Spleen (tissue), 11 donors: ENCODE measurements around the gene RBM46. TPM values are rescaled to one million over a fixed set of nuclear protein-coding genes. Genes with fewer than 3 reads are reported as not detected.

Experiments
- DNase-seq: peaks from one replicate; pipeline ENCODE4 v3.0.0-alpha.2; 2020
- H3K27ac ChIP-seq, 8 donors: fragments of 200-600 bp; sonication (generic) in 7 of 8; 1 replicate in 4 of 8; 2 replicates in 4 of 8; pipeline versions ENCODE4 v1.5.0 to v1.8.0; 2016 to 2021; ENCODE audit warnings: inconsistent platforms in 4 of 8, mild to moderate bottlenecking in 4 of 8, moderate library complexity in 1 of 8
- H3K27me3 ChIP-seq, 7 donors: fragments of 200-600 bp; sonication (generic) in 6 of 7; replicated peaks in 1 of 7; 1 replicate in 4 of 7; 2 replicates in 3 of 7; pipeline versions ENCODE4 v1.5.0 to v1.8.0; 2016 to 2021; ENCODE audit warnings: inconsistent platforms in 3 of 7, mild to moderate bottlenecking in 1 of 7
- H3K36me3 ChIP-seq, 6 donors: fragments of 200-600 bp; sonication (generic) in 5 of 6; 1 replicate in 4 of 6; 2 replicates in 2 of 6; pipeline versions ENCODE4 v1.5.0 to v1.8.0; 2016 to 2021; ENCODE audit warnings: inconsistent platforms in 2 of 6
- H3K4me1 ChIP-seq, 6 donors: fragments of 200-600 bp; sonication (generic) in 5 of 6; 1 replicate in 3 of 6; 2 replicates in 3 of 6; pipeline versions ENCODE4 v1.5.0 to v1.8.0; 2016 to 2021; ENCODE audit warnings: inconsistent platforms in 3 of 6
- H3K4me3 ChIP-seq, 8 donors: fragments of 200-600 bp; sonication (generic) in 7 of 8; 1 replicate in 4 of 8; 2 replicates in 4 of 8; pipeline versions ENCODE4 v1.5.0 to v1.8.0; 2016 to 2021; ENCODE audit warnings: inconsistent platforms in 4 of 8, mild to moderate bottlenecking in 4 of 8, moderate library complexity in 2 of 8
- H3K9me3 ChIP-seq, 8 donors: fragments of 200-600 bp; sonication (generic) in 7 of 8; 1 replicate in 4 of 8; 2 replicates in 4 of 8; pipeline versions ENCODE4 v1.5.0 to v1.8.0; 2016 to 2021; ENCODE audit warnings: inconsistent platforms in 4 of 8
- POLR2A ChIP-seq, 3 donors: fragments of 450-650 bp; IDR thresholded peaks; one replicate each; pipeline ENCODE4 v1.5.1; 2017; ENCODE audit warnings: antibody characterized with exemption in 3 of 3, mild to moderate bottlenecking in 1 of 3
- POLR2AphosphoS5 ChIP-seq, 3 donors: sonication (generic); formaldehyde crosslinking; IDR thresholded peaks; one replicate each; pipeline ENCODE4 v1.5.1; 2017; ENCODE audit warnings: antibody characterized with exemption in 3 of 3
- WGBS, 5 donors: extraction: QIAGEN DNeasy Blood & Tissue Kit in 3 of 5; methylation state at CpG; one replicate each; pipeline versions ENCODE4 v1.1.5 to v1.1.7; 2013 to 2018; 5-methylcytosine and 5-hydroxymethylcytosine counted together
- intact Hi-C: fragments of 100-400 bp; cut with DNase I; formaldehyde crosslinking; loops from one replicate; pipeline ENCODE4 v1.15.0; 2023; ENCODE audit warnings: low total_unique reads
- polyA plus RNA-seq, 3 donors: library from polyadenylated mRNA; stranded (reverse); fragments of 200-250 nt; gene quantifications; one replicate each; pipeline ENCODE4 v1.2.1, GENCODE V29; 2013
- total RNA-seq, 7 donors: library from RNA; depleted of rRNA in 3 of 7; stranded (reverse); fragments of >200 nt in 3 of 7; fragmentation: NEBNext Ultra II Directional in 4 of 7; extraction: Animal tissue kit (Norgen Biotek cat#: 25700) in 4 of 7; gene quantifications; one replicate each; pipeline versions ENCODE4 v1.1.0 to v1.2.1, GENCODE V29; 2016 to 2021
- TF ChIP-seq, protein P1 (sequence below), 11 experiments: fragments of 200-600 bp in 7 of 11; fragments of 450-650 bp in 4 of 11; sonication (generic) in 4 of 11; IDR thresholded peaks in 8 of 11; conservative IDR thresholded peaks in 3 of 11; 1 replicate in 7 of 11; 2 replicates in 4 of 11; pipeline versions ENCODE4 v1.4.0 to v1.8.0; 2016 to 2021; ENCODE audit warnings: antibody characterized with exemption in 11 of 11, inconsistent platforms in 4 of 11, mild to moderate bottlenecking in 1 of 11
- donor health status: healthy with polysubstance abuse.
- donor health status: DM: no; HTN: no; CAD: no; lungs with moderate emphysema.
- donor health status: DM: no; HTN: no; CAD: no.
- donor health status: Bipolar disorder and iron deficiency.
- donor health status: healthy.
- donor health status: DM: no; HTN: no; CAD: no.
- donor health status: DM: yes; HTN: yes; CAD: no.

The RBM46 gene
- total and polyA plus RNA-seq, 10 donors = 0.04 TPM; not detected in 9

DNA sequence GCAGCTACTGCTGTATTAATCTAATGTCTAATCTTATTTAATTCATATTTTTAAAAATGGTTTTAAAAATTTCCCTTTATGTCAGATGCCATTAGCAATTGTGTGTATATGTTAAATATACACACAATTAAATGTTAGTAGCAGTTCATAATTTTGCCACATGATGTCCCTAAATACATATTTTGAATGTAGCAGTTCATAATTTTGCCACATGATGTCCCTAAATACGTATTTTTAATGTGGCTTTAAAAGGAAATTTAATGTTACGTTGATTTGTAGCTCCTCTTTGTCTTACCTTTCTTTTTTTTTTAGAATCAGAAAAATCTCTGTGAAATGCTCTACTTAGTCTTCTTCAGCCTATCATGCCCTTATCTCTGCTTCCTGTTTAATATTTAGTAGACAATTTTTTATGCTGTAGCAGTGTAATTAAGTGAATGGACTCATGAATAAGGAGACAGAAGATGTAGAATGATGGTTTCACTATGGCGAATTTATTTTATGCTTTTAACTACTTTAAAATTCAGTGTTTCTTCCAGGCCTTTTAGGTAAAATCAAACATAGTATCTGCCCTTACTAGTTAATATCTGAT lies 26.1 kb downstream of the RBM46 start:
- no peak overlapping the region for H3K27ac ChIP-seq
- TF ChIP-seq POLR2A (IDR thresholded peaks at IDR 0.05) = no peak
- TF ChIP-seq, protein P1, sequence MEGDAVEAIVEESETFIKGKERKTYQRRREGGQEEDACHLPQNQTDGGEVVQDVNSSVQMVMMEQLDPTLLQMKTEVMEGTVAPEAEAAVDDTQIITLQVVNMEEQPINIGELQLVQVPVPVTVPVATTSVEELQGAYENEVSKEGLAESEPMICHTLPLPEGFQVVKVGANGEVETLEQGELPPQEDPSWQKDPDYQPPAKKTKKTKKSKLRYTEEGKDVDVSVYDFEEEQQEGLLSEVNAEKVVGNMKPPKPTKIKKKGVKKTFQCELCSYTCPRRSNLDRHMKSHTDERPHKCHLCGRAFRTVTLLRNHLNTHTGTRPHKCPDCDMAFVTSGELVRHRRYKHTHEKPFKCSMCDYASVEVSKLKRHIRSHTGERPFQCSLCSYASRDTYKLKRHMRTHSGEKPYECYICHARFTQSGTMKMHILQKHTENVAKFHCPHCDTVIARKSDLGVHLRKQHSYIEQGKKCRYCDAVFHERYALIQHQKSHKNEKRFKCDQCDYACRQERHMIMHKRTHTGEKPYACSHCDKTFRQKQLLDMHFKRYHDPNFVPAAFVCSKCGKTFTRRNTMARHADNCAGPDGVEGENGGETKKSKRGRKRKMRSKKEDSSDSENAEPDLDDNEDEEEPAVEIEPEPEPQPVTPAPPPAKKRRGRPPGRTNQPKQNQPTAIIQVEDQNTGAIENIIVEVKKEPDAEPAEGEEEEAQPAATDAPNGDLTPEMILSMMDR (IDR thresholded peaks at IDR 0.05 in 8 of 11, conservative IDR thresholded peaks at IDR 0.05 in 3 of 11) = peak in 9 of 11 experiments; percentile 20 to 56 (median 40)
- no peak for TF ChIP-seq POLR2AphosphoS5 (IDR thresholded peaks at IDR 0.05)
- no peaks in the 10 kb centered on the region for H3K9me3 ChIP-seq
- 15 to 20% (median 19%) methylated on average over 3 of the region's 3 CpGs for whole genome bisulfite sequencing, 5 donors
- H3K27me3 ChIP-seq = no peaks in the 10 kb centered on the region
- H3K4me3 ChIP-seq = no peak overlapping the region
- intact Hi-C loops = no loop called here
- no peak for DNase-seq
- H3K4me1 ChIP-seq = no peaks in the 10 kb centered on the region
- H3K36me3 ChIP-seq = no peaks in the 10 kb centered on the region

DNA sequence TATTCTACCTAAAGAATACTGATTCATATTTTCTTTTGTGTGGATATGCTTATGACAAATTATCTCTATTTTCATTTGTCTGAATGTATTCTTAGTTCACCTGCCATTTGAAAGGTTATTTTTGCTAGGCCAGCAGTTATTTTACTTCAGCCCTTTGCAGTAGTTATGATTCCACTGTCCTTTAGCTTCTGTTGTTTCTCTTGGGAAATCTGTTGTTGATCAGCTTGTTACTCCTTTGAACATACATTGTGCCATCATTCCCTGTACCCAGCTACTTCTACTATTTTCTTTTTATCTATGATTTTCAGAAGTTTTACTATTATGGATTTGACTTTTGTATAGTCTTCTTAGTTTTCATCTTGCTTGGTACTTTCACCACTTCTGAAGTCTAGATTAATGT lies 37.2 kb downstream of the RBM46 start:
- Histone ChIP-seq H3K4me1 (no peaks in the 10 kb centered on the region), H3K36me3 (no peaks in the 10 kb centered on the region), H3K9me3 (no peaks in the 10 kb centered on the region), H3K27ac (no peak overlapping the region), H3K4me3 (no peak overlapping the region), H3K27me3 (no peaks in the 10 kb centered on the region)
- TF ChIP-seq, protein P1 (IDR thresholded peaks at IDR 0.05 in 8 of 11, conservative IDR thresholded peaks at IDR 0.05 in 3 of 11) = no peak
- TF ChIP-seq POLR2A (IDR thresholded peaks at IDR 0.05) = no peak
- TF ChIP-seq POLR2AphosphoS5 (IDR thresholded peaks at IDR 0.05) = no peak
- DNase-seq = no peak
- intact Hi-C loops = no loop called here

DNA sequence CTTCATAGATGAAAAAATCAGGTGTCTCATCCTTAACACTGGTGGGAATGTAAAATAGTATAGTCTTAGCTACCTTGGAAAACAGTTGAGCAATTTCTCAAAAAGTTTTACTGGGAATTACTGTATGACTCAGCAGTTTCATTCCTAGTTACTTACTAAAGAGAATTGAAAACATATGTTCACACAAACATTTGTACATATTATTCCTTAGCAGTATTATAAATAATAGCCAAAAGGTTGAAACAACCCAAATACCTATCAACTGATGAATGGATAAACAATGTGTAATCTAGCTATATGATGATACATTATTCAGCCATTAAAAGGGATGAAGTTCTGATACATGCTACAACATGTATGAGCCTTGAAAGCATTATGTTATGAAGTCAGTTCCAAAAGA lies 41.7 kb downstream of the RBM46 start:
- Histone ChIP-seq H3K36me3 (no peaks in the 10 kb centered on the region), H3K4me3 (no peak overlapping the region), H3K4me1 (no peaks in the 10 kb centered on the region), H3K9me3 (no peaks in the 10 kb centered on the region), H3K27me3 (no peaks in the 10 kb centered on the region), H3K27ac (no peak overlapping the region)
- no peak for DNase-seq
- intact Hi-C loops = no loop called here
- TF ChIP-seq, protein P1 (IDR thresholded peaks at IDR 0.05 in 8 of 11, conservative IDR thresholded peaks at IDR 0.05 in 3 of 11) = no peak
- TF ChIP-seq POLR2A (IDR thresholded peaks at IDR 0.05) (no peak), POLR2AphosphoS5 (IDR thresholded peaks at IDR 0.05) (no peak)

- 48 to 62% (median 58%) methylated on average over 3 of the region's 3 CpGs for WGBS, 5 donors
- Histone ChIP-seq H3K27ac (no peak overlapping the region), H3K4me1 (no peaks in the 10 kb centered on the region), H3K4me3 (no peak overlapping the region), H3K27me3 (no peaks in the 10 kb centered on the region), H3K36me3 (no peaks in the 10 kb centered on the region), H3K9me3 (peaks cover 0 to 30% (median 16%) of the 10 kb centered on the region in 8 donors)
- intact Hi-C loops = no loop called here
- TF ChIP-seq POLR2A (IDR thresholded peaks at IDR 0.05) = no peak
- TF ChIP-seq, protein P1 (IDR thresholded peaks at IDR 0.05 in 8 of 11, conservative IDR thresholded peaks at IDR 0.05 in 3 of 11) = no peak
- no peak for TF ChIP-seq POLR2AphosphoS5 (IDR thresholded peaks at IDR 0.05)
- no peak for DNase-seq
Observed at GRCh38 chr4:154836030-154836429, 55.0 kb downstream of the RBM46 start.
